Aorta (tissue), 5 donors: ENCODE data around the gene CCDC178. TPM values are rescaled to one million over a fixed set of nuclear protein-coding genes. Genes with fewer than 3 reads are reported as not detected.

Experiments used
- ATAC-seq: fragments of 200-7000 bp; cut with Tn5 transposase; one replicate; pipeline ENCODE4 v1.9.1; 2022; ENCODE audit warnings: moderate library complexity; ENCODE audit not compliant: low FRiP score
- DNase-seq, 2 donors: peaks; one replicate each; pipeline ENCODE4 v3.0.0-alpha.2; 2020
- H3K27ac ChIP-seq, 2 donors: one replicate each; pipeline ENCODE4 v1.5.1; 2013; ENCODE audit warnings: low read length in 2 of 2, mild to moderate bottlenecking in 2 of 2, moderate library complexity in 2 of 2, control low read depth in 1 of 2, inconsistent platforms in 1 of 2, low read depth in 1 of 2
- H3K27me3 ChIP-seq, 2 donors: one replicate each; pipeline ENCODE4 v1.6.1; 2013; ENCODE audit warnings: control low read depth in 1 of 2, low read length in 1 of 2, mild to moderate bottlenecking in 1 of 2, moderate library complexity in 1 of 2; ENCODE audit not compliant: insufficient read depth in 2 of 2, control insufficient read depth in 1 of 2
- H3K36me3 ChIP-seq, 2 donors: one replicate each; pipeline ENCODE4 v1.6.1; 2013; ENCODE audit warnings: control low read depth in 1 of 2, low read length in 1 of 2, mild to moderate bottlenecking in 1 of 2; ENCODE audit not compliant: insufficient read depth in 2 of 2, control insufficient read depth in 1 of 2
- H3K4me1 ChIP-seq, 2 donors: one replicate each; pipeline ENCODE4 v1.6.1; 2013; ENCODE audit warnings: low read length in 2 of 2, control low read depth in 1 of 2, mild to moderate bottlenecking in 1 of 2, moderate library complexity in 1 of 2; ENCODE audit not compliant: insufficient read depth in 2 of 2, control insufficient read depth in 1 of 2
- H3K4me3 ChIP-seq, 2 donors: one replicate each; pipeline ENCODE4 v1.5.1; 2013; ENCODE audit warnings: low read length in 2 of 2, control low read depth in 1 of 2, mild to moderate bottlenecking in 1 of 2
- H3K9me3 ChIP-seq: one replicate; pipeline ENCODE4 v1.6.1; 2013; ENCODE audit warnings: mild to moderate bottlenecking, low read length; ENCODE audit not compliant: control insufficient read depth
- WGBS, 2 donors: extraction: QIAGEN DNeasy Blood & Tissue Kit; methylation state at CpG; one replicate each; pipeline ENCODE4 v1.1.7; 2013; 5-methylcytosine and 5-hydroxymethylcytosine counted together
- intact Hi-C, 2 donors: fragments of 100-400 bp; cut with DNase I; formaldehyde crosslinking; loops; one replicate each; pipeline versions ENCODE4 v1.14.2 to v1.15.0; 2022
- long read RNA-seq, 2 donors: library from polyadenylated mRNA; unstranded; transcript quantifications; one replicate each; pipeline ENCODE4 v2.0.0, GENCODE V29; 2020 to 2021
- polyA plus RNA-seq, 2 donors: library from polyadenylated mRNA; stranded (reverse); fragments of 200-250 nt; gene quantifications; one replicate each; pipeline ENCODE4 v1.2.3, GENCODE V29; 2013
- total RNA-seq, 2 donors: library from RNA; stranded (reverse); fragmentation: NEBNext Ultra II Directional; extraction: Animal tissue kit (Norgen Biotek cat#: 25700); gene quantifications; one replicate each; pipeline ENCODE4 v1.2.1, GENCODE V29; 2021
- donor health status: healthy with polysubstance abuse.
- donor health status: Bipolar disorder and iron deficiency.
- donor health status: DM: no; HTN: no; CAD: no.
- donor health status: DM: no; HTN: no; CAD: no.
- donor health status: DM: yes; HTN: yes; CAD: no.

Gene CCDC178
- 1 to 10 TPM in 1 of 2 donors, under 1 TPM in 1; 0.42 to 1.9 TPM for total RNA-seq
- not detected for polyA plus RNA-seq
- long read RNA-seq, donor 1, partial matches to known transcripts = 0 of 4 reads
- long read RNA-seq, donor 1, other reads (novel, unspliced or antisense) = 4 of 4 reads
- long read RNA-seq, donor 2, partial matches to known transcripts = 0 of 1 reads
- long read RNA-seq, donor 2, other reads (novel, unspliced or antisense) = 1 of 1 reads

GRCh38 chr18:33440060-33441043 lies at the start of gene CCDC178:
CCDC178 (minus strand) TSS chr18:33440721; CDS start chr18:33412088, 28,633 bp downstream.
- no peak within 1 kb of the TSS for H3K27ac ChIP-seq
- 1% methylated on average over 75 to 77 of the region's 77 CpGs for WGBS, 2 donors
- DNase-seq = peak; percentile 46 to 80

DNA sequence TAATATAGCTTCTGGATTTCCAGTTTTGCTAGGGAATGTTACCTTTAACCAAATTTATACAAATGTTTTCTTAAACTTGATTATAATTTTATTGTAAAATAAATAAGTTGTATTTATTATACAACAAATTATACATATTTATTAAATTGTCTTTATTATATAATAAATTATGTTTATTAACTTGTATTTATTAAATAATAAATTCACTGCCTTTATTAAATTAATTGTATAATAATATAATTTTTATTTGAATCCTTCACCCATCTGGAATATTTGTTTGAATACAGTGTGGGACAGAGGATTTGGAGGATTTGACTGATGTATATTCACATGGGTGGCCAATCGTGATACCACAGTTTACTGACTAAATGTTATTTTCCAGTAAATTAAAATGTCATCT lies 43.4 kb upstream of the CCDC178 start:
- H3K27me3 ChIP-seq = peaks cover 0 to 2% of the 10 kb centered on the region in 2 donors
- no peaks in the 10 kb centered on the region for H3K4me1 ChIP-seq
- no peaks in the 10 kb centered on the region for H3K36me3 ChIP-seq
- H3K9me3 ChIP-seq = peaks cover 3% of the 10 kb centered on the region
- no peak overlapping the region for H3K27ac ChIP-seq
- ATAC-seq (no peak), DNase-seq (no peak)
- intact Hi-C loops = no loop called here
- no peak overlapping the region for H3K4me3 ChIP-seq
- 81 to 84% methylated on average over 1 of the region's 1 CpG for WGBS, 2 donors

More at GRCh38 chr18:33440060-33441043, at the start of gene CCDC178:
- H3K4me3 ChIP-seq = peak within 1 kb of the TSS; percentile 49 to 61
- intact Hi-C loops = no loop called here
- H3K4me1 ChIP-seq = peaks cover 0 to 3% of the 10 kb centered on the region in 2 donors
- no peaks in the 10 kb centered on the region for H3K9me3 ChIP-seq
- H3K27me3 ChIP-seq = peaks cover 0 to 1% of the 10 kb centered on the region in 2 donors
- ATAC-seq = peak; percentile 74
- H3K36me3 ChIP-seq = no peaks in the 10 kb centered on the region

DNA sequence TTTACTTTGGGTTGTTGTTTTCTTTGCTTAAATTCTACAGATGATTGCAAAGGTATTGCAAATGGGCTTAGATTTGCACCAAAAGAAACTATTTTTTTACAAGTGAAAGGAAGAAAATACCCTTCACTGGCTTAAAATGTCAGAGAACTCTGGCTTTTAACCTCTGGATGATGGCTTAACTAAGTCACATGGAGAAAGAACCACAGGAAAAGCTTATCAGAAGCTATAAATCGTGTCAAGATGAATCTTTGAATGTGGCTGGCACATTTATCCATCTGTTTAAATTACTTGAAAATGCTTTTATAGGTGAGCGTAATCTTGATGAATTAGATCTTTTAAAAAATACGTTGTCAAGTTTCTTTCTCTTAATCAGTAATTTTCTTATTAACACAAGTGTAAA lies 32.0 kb upstream of the CCDC178 start:
- Histone ChIP-seq H3K4me1 (no peaks in the 10 kb centered on the region), H3K36me3 (no peaks in the 10 kb centered on the region), H3K27me3 (no peaks in the 10 kb centered on the region), H3K27ac (no peak overlapping the region), H3K4me3 (no peak overlapping the region), H3K9me3 (no peaks in the 10 kb centered on the region)
- no peak for DNase-seq
- no peak for ATAC-seq
- 35 to 36% methylated on average over 3 of the region's 3 CpGs for WGBS, 2 donors
- intact Hi-C loops = no loop called here

DNA sequence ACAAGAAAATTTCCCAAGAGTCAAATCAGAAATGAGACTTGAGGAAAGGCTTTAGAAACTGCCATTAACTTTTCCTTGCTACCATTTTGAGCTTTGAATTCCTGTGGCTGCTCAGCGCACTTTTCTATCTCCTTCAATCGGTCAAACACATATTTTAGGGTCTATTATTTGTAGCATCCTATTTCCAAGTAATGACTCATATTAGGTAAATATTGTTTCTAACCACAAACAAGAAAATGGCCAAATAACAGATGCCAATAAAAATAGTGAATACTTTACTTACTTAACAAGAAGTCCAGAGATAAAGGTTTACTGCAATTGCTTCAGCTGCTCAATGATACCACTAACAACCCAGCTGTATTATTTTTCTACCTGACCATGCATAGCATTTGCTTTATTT lies 29.7 kb upstream of the CCDC178 start:
- Histone ChIP-seq H3K36me3 (no peaks in the 10 kb centered on the region), H3K9me3 (no peaks in the 10 kb centered on the region), H3K27ac (no peak overlapping the region), H3K4me3 (no peak overlapping the region), H3K27me3 (no peaks in the 10 kb centered on the region), H3K4me1 (no peaks in the 10 kb centered on the region)
- intact Hi-C loops = no loop called here
- 35 to 36% methylated on average over 2 of the region's 2 CpGs for WGBS, 2 donors
- no peak for ATAC-seq
- no peak for DNase-seq

DNA sequence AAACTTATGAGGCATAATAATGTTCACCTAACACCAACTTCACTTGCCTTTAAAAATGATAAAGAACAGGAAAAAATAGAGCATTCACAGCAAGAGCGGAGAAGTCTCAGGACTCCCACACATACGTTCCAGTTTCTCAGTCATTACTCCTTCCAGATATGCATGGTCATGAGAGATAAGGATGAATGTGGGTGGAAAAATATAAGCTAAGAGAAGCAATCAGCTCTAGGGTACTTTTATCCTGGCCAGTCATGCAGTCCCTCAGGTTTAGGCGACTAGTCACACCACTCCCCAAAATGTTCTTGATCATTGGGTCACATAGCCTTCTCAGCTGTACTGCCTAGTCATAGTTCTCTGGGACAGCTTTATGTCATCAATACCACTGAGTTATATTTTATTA lies 29.2 kb upstream of the CCDC178 start:
- Histone ChIP-seq H3K4me1 (no peaks in the 10 kb centered on the region), H3K36me3 (no peaks in the 10 kb centered on the region), H3K4me3 (no peak overlapping the region), H3K9me3 (no peaks in the 10 kb centered on the region), H3K27ac (no peak overlapping the region), H3K27me3 (no peaks in the 10 kb centered on the region)
- ATAC-seq = no peak
- intact Hi-C loops = no loop called here
- no peak for DNase-seq
- 43 to 44% methylated on average over 3 of the region's 3 CpGs for WGBS, 2 donors

DNA sequence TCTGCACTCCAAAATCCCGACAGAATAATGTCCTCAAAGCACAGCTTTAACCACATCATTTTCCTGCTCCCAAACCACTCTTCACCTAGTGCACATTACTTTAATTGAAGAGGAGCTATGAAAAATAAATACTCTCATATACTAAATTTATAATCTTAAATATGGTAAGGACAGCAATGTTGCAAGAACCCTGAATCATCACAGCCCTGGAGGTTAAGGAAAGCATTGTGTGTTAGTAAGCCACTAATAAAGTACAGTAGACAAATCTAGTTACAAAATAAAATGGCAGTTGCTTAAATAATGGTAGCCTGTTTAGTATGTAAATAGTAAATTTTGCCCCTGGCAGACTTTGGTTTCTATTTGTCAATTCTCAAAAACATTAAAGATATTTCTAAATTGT lies 27.0 kb upstream of the CCDC178 start:
- 74 to 76% methylated on average over 1 of the region's 1 CpG for WGBS, 2 donors
- Histone ChIP-seq H3K27ac (no peak overlapping the region), H3K36me3 (no peaks in the 10 kb centered on the region), H3K27me3 (no peaks in the 10 kb centered on the region), H3K4me1 (no peaks in the 10 kb centered on the region), H3K4me3 (no peak overlapping the region), H3K9me3 (no peaks in the 10 kb centered on the region)
- ATAC-seq (no peak), DNase-seq (no peak)
- intact Hi-C loops = no loop called here

DNA sequence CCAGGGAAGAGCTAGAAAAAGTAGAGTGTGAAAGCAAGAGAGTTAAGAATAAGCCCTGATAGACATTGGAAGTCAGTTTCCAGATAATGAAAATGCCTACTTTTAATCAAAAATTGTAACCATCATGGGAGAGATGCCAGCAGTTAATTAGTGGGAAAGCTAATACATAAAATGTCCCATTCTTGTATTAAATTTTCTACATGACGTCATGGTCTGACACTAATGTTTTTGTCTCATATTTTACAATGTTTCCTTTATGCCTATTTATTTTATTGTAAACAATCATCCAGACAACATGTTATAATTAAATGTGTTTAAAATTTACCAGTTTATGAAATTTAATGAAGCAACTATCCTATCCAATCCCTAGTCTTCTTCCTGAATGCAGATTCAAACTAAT lies 26.3 kb upstream of the CCDC178 start:
- no peak overlapping the region for H3K4me3 ChIP-seq
- H3K9me3 ChIP-seq = no peaks in the 10 kb centered on the region
- 87 to 100% methylated on average over 1 of the region's 1 CpG for WGBS, 2 donors
- DNase-seq (no peak), ATAC-seq (no peak)
- H3K36me3 ChIP-seq = no peaks in the 10 kb centered on the region
- H3K27me3 ChIP-seq = no peaks in the 10 kb centered on the region
- H3K27ac ChIP-seq = no peak overlapping the region
- H3K4me1 ChIP-seq = no peaks in the 10 kb centered on the region
- intact Hi-C loops = no loop called here

DNA sequence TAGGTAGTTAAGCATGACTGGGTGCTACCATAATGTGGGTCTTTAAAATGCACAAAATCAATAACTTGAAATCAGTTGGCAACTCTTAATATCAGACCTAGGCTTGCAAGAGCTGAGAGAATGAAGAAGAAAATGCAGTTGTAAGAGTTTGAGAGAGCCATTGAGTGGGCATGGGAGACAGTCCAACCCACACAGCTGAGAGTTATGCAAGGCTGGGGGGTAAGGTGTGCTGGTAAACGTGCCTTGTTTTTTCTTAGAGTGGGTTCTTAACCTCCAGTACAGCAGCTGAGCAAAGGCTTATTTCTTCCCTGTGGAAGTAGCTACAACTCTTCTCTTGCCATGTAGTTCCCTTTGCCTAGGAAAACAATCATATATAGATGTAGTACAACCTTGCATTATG lies 20.2 kb upstream of the CCDC178 start:
- no peak for DNase-seq
- Histone ChIP-seq H3K27me3 (no peaks in the 10 kb centered on the region), H3K36me3 (no peaks in the 10 kb centered on the region), H3K4me1 (no peaks in the 10 kb centered on the region), H3K9me3 (no peaks in the 10 kb centered on the region), H3K27ac (no peak overlapping the region), H3K4me3 (no peak overlapping the region)
- intact Hi-C loops = no loop called here
- ATAC-seq = no peak
- 57 to 59% methylated on average over 1 of the region's 1 CpG for WGBS, 2 donors

- intact Hi-C loops = no loop called here
- no peak overlapping the region for H3K4me3 ChIP-seq
- H3K9me3 ChIP-seq = no peaks in the 10 kb centered on the region
- ATAC-seq = no peak
- no peak for DNase-seq
- H3K27ac ChIP-seq = no peak overlapping the region
- no peaks in the 10 kb centered on the region for H3K36me3 ChIP-seq
- no peaks in the 10 kb centered on the region for H3K27me3 ChIP-seq
- no peaks in the 10 kb centered on the region for H3K4me1 ChIP-seq
Measured at GRCh38 chr18:33459612-33460011, 19.1 kb upstream of the CCDC178 start.
